Lower lobe of right lung (tissue), 2 donors: ENCODE measurements around the gene TNK1. TPM values are rescaled to one million over a fixed set of nuclear protein-coding genes. Genes with fewer than 3 reads are reported as not detected.
"Not testable (repeated sequence)": the region's sequence is repeated elsewhere in the genome, so short reads cannot be mapped to it uniquely, and the experiment has no call there.

Source experiments
- ATAC-seq, 2 donors: fragments of 200-7000 bp; cut with Tn5 transposase; one replicate each; pipeline ENCODE4 v1.9.1; 2020 to 2022; ENCODE audit warnings: mild to moderate bottlenecking in 2 of 2, moderate library complexity in 2 of 2
- DNase-seq: peaks from one replicate; pipeline ENCODE4 v3.0.0-alpha.2; 2020
- H3K27ac ChIP-seq: fragments of 200-600 bp; one replicate; pipeline ENCODE4 v1.8.0; 2022
- H3K27me3 ChIP-seq: fragments of 200-600 bp; one replicate; pipeline ENCODE4 v1.8.0; 2022; ENCODE audit warnings: low read depth
- H3K36me3 ChIP-seq: fragments of 200-600 bp; one replicate; pipeline ENCODE4 v1.8.0; 2022; ENCODE audit warnings: mild to moderate bottlenecking
- H3K4me1 ChIP-seq: fragments of 200-600 bp; one replicate; pipeline ENCODE4 v1.8.0; 2022
- H3K4me3 ChIP-seq: fragments of 200-600 bp; one replicate; pipeline ENCODE4 v1.8.0; 2022; ENCODE audit warnings: mild to moderate bottlenecking
- H3K9me3 ChIP-seq: fragments of 200-600 bp; one replicate; pipeline ENCODE4 v1.8.0; 2022
- CTCF ChIP-seq: fragments of 200-600 bp; IDR thresholded peaks from one replicate; pipeline ENCODE4 v1.8.0; 2022; ENCODE audit warnings: antibody characterized with exemption, mild to moderate bottlenecking
- intact Hi-C: fragments of 100-400 bp; cut with DNase I; formaldehyde crosslinking; loops from one replicate; pipeline ENCODE4 v1.11.0; 2022
- total RNA-seq: library from RNA; stranded (reverse); fragmentation: NEBNext Ultra II Directional; extraction: Animal tissue kit (Norgen Biotek cat#: 25700); gene quantifications from one replicate; pipeline ENCODE4 v1.2.1, GENCODE V29; 2021
- donor health status: DM: no; HTN: yes; CAD: no; lungs with severe emphysema.

TNK1 gene
- total RNA-seq, 1 donor from 2014 or later = 4.1 TPM

- no peak overlapping the region for H3K4me3 ChIP-seq
- intact Hi-C loops = no loop called here
Observed at GRCh38 chr17:7361906-7362305, 19.0 kb upstream of the TNK1 start.

GRCh38 chr17:7363311-7363710 lies 17.6 kb upstream of the TNK1 start:
- no peaks in the 10 kb centered on the region for H3K27me3 ChIP-seq
- ATAC-seq (no peak), DNase-seq (no peak)
- H3K4me1 ChIP-seq = no peaks in the 10 kb centered on the region
- intact Hi-C loops = no loop called here
- H3K36me3 ChIP-seq = no peaks in the 10 kb centered on the region
- no peak overlapping the region for H3K4me3 ChIP-seq
- H3K9me3 ChIP-seq = no peaks in the 10 kb centered on the region
- TF ChIP-seq CTCF = no peak
- H3K27ac ChIP-seq = no peak overlapping the region

More at GRCh38 chr17:7361906-7362305, 19.0 kb upstream of the TNK1 start:
- no peaks in the 10 kb centered on the region for H3K4me1 ChIP-seq
- TF ChIP-seq CTCF = no peak
- ATAC-seq = no peak
- no peaks in the 10 kb centered on the region for H3K9me3 ChIP-seq
- H3K27ac ChIP-seq = no peak overlapping the region
- H3K36me3 ChIP-seq = no peaks in the 10 kb centered on the region
- no peak for DNase-seq
- no peaks in the 10 kb centered on the region for H3K27me3 ChIP-seq

- DNase-seq, H3K27me3 ChIP-seq, intact Hi-C loops, H3K9me3 ChIP-seq, H3K4me3 ChIP-seq, ATAC-seq, H3K4me1 ChIP-seq, H3K36me3 ChIP-seq, H3K27ac ChIP-seq: not testable (repeated sequence)
Observed at GRCh38 chr17:7365963-7366362, 14.9 kb upstream of the TNK1 start.

GRCh38 chr17:7367083-7367482 lies 13.8 kb upstream of the TNK1 start:
- no peak overlapping the region for H3K4me3 ChIP-seq
- intact Hi-C loops = no loop called here
- H3K36me3 ChIP-seq = no peaks in the 10 kb centered on the region
- ATAC-seq (no peak), DNase-seq (no peak)
- no peaks in the 10 kb centered on the region for H3K4me1 ChIP-seq
- H3K9me3 ChIP-seq = no peaks in the 10 kb centered on the region
- no peaks in the 10 kb centered on the region for H3K27me3 ChIP-seq
- H3K27ac ChIP-seq = no peak overlapping the region
- TF ChIP-seq CTCF = no peak

GRCh38 chr17:7367918-7368598 lies 12.8 kb upstream of the TNK1 start:
- Histone ChIP-seq H3K4me3 (no peak overlapping the region), H3K27me3 (no peaks in the 10 kb centered on the region), H3K4me1 (no peaks in the 10 kb centered on the region), H3K27ac (no peak overlapping the region), H3K9me3 (no peaks in the 10 kb centered on the region), H3K36me3 (no peaks in the 10 kb centered on the region)
- intact Hi-C loops = no loop called here
- DNase-seq (no peak), ATAC-seq (no peak)
- TF ChIP-seq CTCF = no peak

GRCh38 chr17:7368599-7368994 lies 12.3 kb upstream of the TNK1 start:
- H3K27ac ChIP-seq, intact Hi-C loops, H3K27me3 ChIP-seq, H3K4me1 ChIP-seq, H3K9me3 ChIP-seq, DNase-seq, H3K4me3 ChIP-seq, H3K36me3 ChIP-seq, ATAC-seq: not testable (repeated sequence)
